GM19324 (cell line): ENCODE measurements around the gene IER5.
"Not testable (repeated sequence)": the region's sequence is repeated elsewhere in the genome, so short reads cannot be mapped to it uniquely, and the experiment has no call there.

Source experiments
- ATAC-seq: cut with Tn5 transposase; IDR thresholded peaks from one replicate; pipeline ENCODE4 v1.9.1; 2021; ENCODE audit warnings: mild to moderate bottlenecking, moderate library complexity; ENCODE audit not compliant: unreplicated experiment, low FRiP score

Gene IER5

GRCh38 chr1:181088079-181089016 lies at the start of gene IER5:
TSS of gene IER5 (plus strand) at chr1:181088700. CDS start at chr1:181088903, 203 bp downstream.
- peak; percentile 86 for ATAC-seq

- no peak for ATAC-seq
Measured at GRCh38 chr1:181040284-181040865, 48.1 kb upstream of the IER5 start.

- no peak for ATAC-seq
Measured at GRCh38 chr1:181043025-181043888, 45.2 kb upstream of the IER5 start.

GRCh38 chr1:181044449-181044966 lies 44.0 kb upstream of the IER5 start:
- ATAC-seq, result peak; percentile 59

- not testable (repeated sequence) for ATAC-seq
Measured at GRCh38 chr1:181045946-181046345, 42.6 kb upstream of the IER5 start.

- ATAC-seq, result no peak
Measured at GRCh38 chr1:181049378-181049777, 39.1 kb upstream of the IER5 start.

GRCh38 chr1:181050922-181051321 lies 37.6 kb upstream of the IER5 start:
- no peak for ATAC-seq

- ATAC-seq, result no peak
Measured at GRCh38 chr1:181056560-181056959, 31.9 kb upstream of the IER5 start.

GRCh38 chr1:181057079-181057478 lies 31.4 kb upstream of the IER5 start:
- ATAC-seq, result no peak

- no peak for ATAC-seq
Measured at GRCh38 chr1:181059435-181059834, 29.1 kb upstream of the IER5 start.

GRCh38 chr1:181060066-181060465 lies 28.4 kb upstream of the IER5 start:
- no peak for ATAC-seq

GRCh38 chr1:181060947-181061346 lies 27.6 kb upstream of the IER5 start:
- not testable (repeated sequence) for ATAC-seq

- ATAC-seq, result no peak
Measured at GRCh38 chr1:181061487-181061886, 27.0 kb upstream of the IER5 start.

- ATAC-seq, result peak; percentile 94
Measured at GRCh38 chr1:181061891-181062835, 26.3 kb upstream of the IER5 start.

GRCh38 chr1:181062836-181063428 lies 25.6 kb upstream of the IER5 start:
- ATAC-seq, result peak; percentile 29

- ATAC-seq, result no peak
Measured at GRCh38 chr1:181064011-181064623, 24.4 kb upstream of the IER5 start.

GRCh38 chr1:181064702-181065101 lies 23.8 kb upstream of the IER5 start:
- ATAC-seq, result no peak

GRCh38 chr1:181073638-181074037 lies 14.9 kb upstream of the IER5 start:
- no peak for ATAC-seq
